ENCODE data around the gene KANSL1.

The KANSL1 gene

GRCh38 chr17:46167267-46167666 lies 26.0 kb downstream of the KANSL1 start:
- DNase-seq = no peak

- no peak for DNase-seq
Measured at GRCh38 chr17:46166692-46167249, 26.5 kb downstream of the KANSL1 start.

- no peak for DNase-seq
Measured at GRCh38 chr17:46163929-46164594, 29.2 kb downstream of the KANSL1 start.

- DNase-seq = peak; percentile 47
Measured at GRCh38 chr17:46163316-46163715, 29.9 kb downstream of the KANSL1 start.

GRCh38 chr17:46162866-46163265 lies 30.4 kb downstream of the KANSL1 start:
- peak; percentile 19 for DNase-seq

GRCh38 chr17:46160169-46160568 lies 33.1 kb downstream of the KANSL1 start:
- DNase-seq = peak; percentile 48

GRCh38 chr17:46159686-46160085 lies 33.5 kb downstream of the KANSL1 start:
- DNase-seq = no peak

GRCh38 chr17:46158323-46159296 lies 34.6 kb downstream of the KANSL1 start:
- peak; percentile 57 for DNase-seq

- DNase-seq = no peak
Measured at GRCh38 chr17:46157443-46158062, 35.7 kb downstream of the KANSL1 start.

GRCh38 chr17:46154151-46154816 lies 38.9 kb downstream of the KANSL1 start:
- DNase-seq = peak; percentile 70

GRCh38 chr17:46152423-46152822 lies 40.8 kb downstream of the KANSL1 start:
- no peak for DNase-seq

- no peak for DNase-seq
Measured at GRCh38 chr17:46151762-46152161, 41.5 kb downstream of the KANSL1 start.

- no peak for DNase-seq
Measured at GRCh38 chr17:46150216-46150963, 42.8 kb downstream of the KANSL1 start.

GRCh38 chr17:46148247-46148646 lies 45.0 kb downstream of the KANSL1 start:
- no peak for DNase-seq

GRCh38 chr17:46147296-46147695 lies 45.9 kb downstream of the KANSL1 start:
- DNase-seq = no peak

GRCh38 chr17:46144246-46144645 lies 49.0 kb downstream of the KANSL1 start:
- DNase-seq = no peak

- no peak for DNase-seq
Measured at GRCh38 chr17:46143827-46144236, 49.4 kb downstream of the KANSL1 start.

GRCh38 chr17:46141645-46142044 lies 51.6 kb downstream of the KANSL1 start:
- no peak for DNase-seq

GRCh38 chr17:46140645-46141197 lies 52.5 kb downstream of the KANSL1 start:
- DNase-seq = no peak

GRCh38 chr17:46139432-46140210 lies 53.6 kb downstream of the KANSL1 start:
- DNase-seq = no peak

GRCh38 chr17:46138473-46138872 lies 54.8 kb downstream of the KANSL1 start:
- no peak for DNase-seq

All from islet precursor cell (in vitro differentiated cells).